Ovary (tissue), 9 donors: ENCODE measurements around the gene KIAA1328. TPM values are rescaled to one million over a fixed set of nuclear protein-coding genes. Genes with fewer than 3 reads are reported as not detected.

ENCODE experiments used
- DNase-seq, 5 donors: peaks; one replicate each; pipeline ENCODE4 v3.0.0-alpha.2; 2019 to 2020
- H3K27ac ChIP-seq, 2 donors: fragments of 200-600 bp; one replicate each; pipeline versions ENCODE4 v1.5.1 to v1.8.0; 2019 to 2022
- H3K27me3 ChIP-seq: fragments of 200-600 bp; one replicate; pipeline ENCODE4 v1.8.0; 2022
- H3K36me3 ChIP-seq: fragments of 200-600 bp; sonication (generic); one replicate; pipeline ENCODE4 v1.5.1; 2019
- H3K4me1 ChIP-seq: one replicate; pipeline ENCODE4 v1.8.1; 2013; ENCODE audit warnings: mild to moderate bottlenecking, moderate library complexity; ENCODE audit not compliant: insufficient read depth
- H3K4me3 ChIP-seq: fragments of 200-600 bp; sonication (generic); one replicate; pipeline ENCODE4 v1.5.1; 2017
- H3K9me3 ChIP-seq, 2 donors: fragments of 200-600 bp in 1 of 2; sonication (generic) in 1 of 2; one replicate each; pipeline versions ENCODE4 v1.5.1 to v1.8.1; 2013 to 2019; ENCODE audit warnings: mild to moderate bottlenecking in 1 of 2, moderate library complexity in 1 of 2
- EP300 ChIP-seq: sonication (generic); formaldehyde crosslinking; IDR thresholded peaks from one replicate; pipeline ENCODE4 v1.6.1; 2017; ENCODE audit warnings: antibody characterized with exemption
- POLR2A ChIP-seq: fragments of 450-650 bp; IDR thresholded peaks from one replicate; pipeline ENCODE4 v1.6.1; 2017; ENCODE audit warnings: antibody characterized with exemption, mild to moderate bottlenecking, moderate library complexity
- WGBS, 3 donors: extraction: QIAGEN DNeasy Blood & Tissue Kit in 1 of 3; methylation state at CpG; one replicate each; pipeline versions ENCODE4 v1.1.5 to v1.1.7; 2013 to 2017; 5-methylcytosine and 5-hydroxymethylcytosine counted together
- intact Hi-C, 4 donors: fragments of 100-400 bp; cut with DNase I; formaldehyde crosslinking; loops; one replicate each; pipeline versions ENCODE4 v1.11.0 to v1.15.1; 2022 to 2023
- polyA plus RNA-seq, 2 donors: library from polyadenylated mRNA; stranded (reverse); fragments of 200-250 nt in 1 of 2; fragments of 350-450 nt in 1 of 2; fragmentation: Illumina TruSeq in 1 of 2; extraction: RNeasy Lipid Tissue Mini Kit (QIAGEN cat#74804) in 1 of 2; gene quantifications; one replicate each; pipeline ENCODE4 v1.2.3, GENCODE V29; 2013 to 2014
- total RNA-seq, 7 donors: library from RNA; depleted of rRNA in 2 of 7; stranded (reverse); fragments of >200 nt in 2 of 7; fragmentation: NEBNext Ultra II Directional in 3 of 7; extraction: Animal tissue kit (Norgen Biotek cat#: 25700) in 3 of 7; gene quantifications; one replicate each; pipeline versions ENCODE4 v1.1.0 to v1.2.4, GENCODE V29; 2016 to 2023
- TF ChIP-seq, protein P1 (sequence below), 3 donors: fragments of 450-650 bp in 2 of 3; fragments of 200-600 bp in 1 of 3; IDR thresholded peaks; one replicate each; pipeline versions ENCODE4 v1.5.1 to v1.8.0; 2016 to 2022; ENCODE audit warnings: antibody characterized with exemption in 3 of 3, mild to moderate bottlenecking in 1 of 3
- donor health status: DM: no; HTN: no; CAD: no; lungs with moderate emphysema.
- donor health status: DM: no; HTN: no; CAD: no.
- donor health status: Bipolar disorder and iron deficiency.
- donor health status: DM: yes; HTN: yes; CAD: no.
- donor health status: DM: no; HTN: no; CAD: no.
- donor health status: DM: yes; HTN: yes; CAD: no.

KIAA1328 gene
- total and polyA plus RNA-seq, 9 donors, result 6.7 to 38.3 (median 18.7) TPM

GRCh38 chr18:36825526-36825925, 3.4 kb upstream of the KIAA1328 start:
- TF ChIP-seq, protein P1, sequence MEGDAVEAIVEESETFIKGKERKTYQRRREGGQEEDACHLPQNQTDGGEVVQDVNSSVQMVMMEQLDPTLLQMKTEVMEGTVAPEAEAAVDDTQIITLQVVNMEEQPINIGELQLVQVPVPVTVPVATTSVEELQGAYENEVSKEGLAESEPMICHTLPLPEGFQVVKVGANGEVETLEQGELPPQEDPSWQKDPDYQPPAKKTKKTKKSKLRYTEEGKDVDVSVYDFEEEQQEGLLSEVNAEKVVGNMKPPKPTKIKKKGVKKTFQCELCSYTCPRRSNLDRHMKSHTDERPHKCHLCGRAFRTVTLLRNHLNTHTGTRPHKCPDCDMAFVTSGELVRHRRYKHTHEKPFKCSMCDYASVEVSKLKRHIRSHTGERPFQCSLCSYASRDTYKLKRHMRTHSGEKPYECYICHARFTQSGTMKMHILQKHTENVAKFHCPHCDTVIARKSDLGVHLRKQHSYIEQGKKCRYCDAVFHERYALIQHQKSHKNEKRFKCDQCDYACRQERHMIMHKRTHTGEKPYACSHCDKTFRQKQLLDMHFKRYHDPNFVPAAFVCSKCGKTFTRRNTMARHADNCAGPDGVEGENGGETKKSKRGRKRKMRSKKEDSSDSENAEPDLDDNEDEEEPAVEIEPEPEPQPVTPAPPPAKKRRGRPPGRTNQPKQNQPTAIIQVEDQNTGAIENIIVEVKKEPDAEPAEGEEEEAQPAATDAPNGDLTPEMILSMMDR (IDR thresholded peaks at IDR 0.05), result no peak
- TF ChIP-seq EP300, result no peak
- TF ChIP-seq POLR2A, result no peak
- Histone ChIP-seq H3K9me3 (no peaks in the 10 kb centered on the region), H3K36me3 (no peaks in the 10 kb centered on the region), H3K4me1 (no peaks in the 10 kb centered on the region), H3K27ac (no peak overlapping the region), H3K4me3 (no peak overlapping the region), H3K27me3 (no peaks in the 10 kb centered on the region)
- DNase-seq, result no peak
- intact Hi-C loops, result no loop called here

- TF ChIP-seq EP300 (no peak), POLR2A (no peak)
- TF ChIP-seq, protein P1 (IDR thresholded peaks at IDR 0.05), result no peak
- whole genome bisulfite sequencing, 3 donors, result 97 to 98% (median 97%) methylated on average over 3 of the region's 3 CpGs
- Histone ChIP-seq H3K27ac (no peak overlapping the region), H3K27me3 (no peaks in the 10 kb centered on the region), H3K36me3 (no peaks in the 10 kb centered on the region), H3K4me3 (no peak overlapping the region), H3K4me1 (no peaks in the 10 kb centered on the region), H3K9me3 (no peaks in the 10 kb centered on the region)
- no peak for DNase-seq
- intact Hi-C loops, result no loop called here
These were observed 2.4 kb upstream of the KIAA1328 start for GRCh38 chr18:36826556-36826955.

- TF ChIP-seq, protein P1 (IDR thresholded peaks at IDR 0.05), result no peak
- no peak for TF ChIP-seq POLR2A
- no peak for TF ChIP-seq EP300
- Histone ChIP-seq H3K4me1 (no peaks in the 10 kb centered on the region), H3K27me3 (no peaks in the 10 kb centered on the region), H3K4me3 (peak overlapping the region; percentile 52), H3K9me3 (no peaks in the 10 kb centered on the region), H3K27ac (peak overlapping the region; percentile 64 to 76), H3K36me3 (no peaks in the 10 kb centered on the region)
- peak in 2 of 5 donors; percentile 15 to 68 for DNase-seq
- WGBS, 3 donors, result 0 to 1% (median 1%) methylated on average over 18 of the region's 18 CpGs
- intact Hi-C loops, result no loop called here
These were observed 734 bp upstream of the KIAA1328 start for GRCh38 chr18:36828157-36828629.

DNA sequence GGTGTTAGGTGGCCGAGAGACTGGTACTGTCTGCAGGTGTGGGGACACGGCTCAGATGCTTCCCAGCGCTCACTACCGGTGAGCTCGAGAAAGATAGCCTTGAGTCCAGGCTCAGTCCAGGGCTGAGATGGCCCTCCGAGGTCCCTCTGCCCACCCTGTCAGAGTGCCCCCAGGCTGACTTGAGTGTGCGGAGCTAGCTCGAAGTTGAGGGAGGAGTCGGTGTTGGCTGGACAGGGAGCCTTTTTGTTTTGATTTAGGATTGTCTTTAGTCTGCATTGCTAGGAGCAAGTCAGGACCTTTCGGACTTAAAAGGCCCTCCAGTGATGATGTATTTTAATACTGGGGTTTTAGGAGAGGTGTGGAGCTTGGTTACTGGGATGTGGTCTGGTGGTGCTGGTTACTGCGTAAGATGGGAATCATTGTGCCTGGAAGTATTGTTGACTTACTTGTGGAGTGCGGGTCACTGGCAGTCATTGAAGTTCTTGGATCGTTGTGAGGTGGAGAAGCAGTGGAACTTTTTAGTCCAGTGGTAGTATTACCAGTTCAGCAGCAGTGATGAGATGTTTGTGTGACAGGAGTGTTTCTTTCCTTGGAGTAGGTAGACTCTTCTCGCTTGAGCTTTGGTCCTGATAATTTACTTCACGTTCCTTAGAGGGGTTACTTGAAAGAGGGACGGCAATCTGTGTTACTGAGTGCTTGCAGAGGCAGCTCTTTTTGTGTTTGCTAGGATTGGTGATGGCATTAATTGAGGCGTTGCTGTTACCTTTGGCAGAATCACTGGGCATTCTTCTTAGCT, 633 bp downstream of the KIAA1328 start:
- TF ChIP-seq EP300 (no peak), POLR2A (no peak)
- TF ChIP-seq, protein P1 (IDR thresholded peaks at IDR 0.05), result no peak

More for the DNA sequence above, 633 bp downstream of the KIAA1328 start:
- no peaks in the 10 kb centered on the region for H3K36me3 ChIP-seq
- WGBS, 3 donors, result 3 to 9% (median 5%) methylated on average over 17 of the region's 17 CpGs
- H3K4me3 ChIP-seq, result peak overlapping the region; percentile 52
- H3K4me1 ChIP-seq, result no peaks in the 10 kb centered on the region
- H3K27ac ChIP-seq, result peak overlapping the region; percentile 64 to 76
- DNase-seq, result peak in 1 of 5 donors; percentile 44
- H3K9me3 ChIP-seq, result no peaks in the 10 kb centered on the region
- intact Hi-C loops, result no loop called here
- no peaks in the 10 kb centered on the region for H3K27me3 ChIP-seq
